AG09309 (cell line): ENCODE measurements around the gene WDFY4.

Source experiments
- DNase-seq: peaks from one replicate; pipeline ENCODE4 v3.0.0-alpha.2; 2010; ENCODE audit warnings: low read depth
- H3K4me3 ChIP-seq: 2 replicates; pipeline ENCODE4 v1.5.1; 2011; ENCODE audit warnings: mild to moderate bottlenecking, low read depth, low read length, moderate library complexity; ENCODE audit not compliant: control insufficient read depth
- TF ChIP-seq, protein P1 (sequence below): IDR thresholded peaks from 2 replicates; pipeline ENCODE4 v1.5.1; 2011; ENCODE audit warnings: mild to moderate bottlenecking, low read depth, low read length, inconsistent platforms; ENCODE audit not compliant: insufficient read depth, control insufficient read depth; ENCODE audit errors: missing control alignments

Gene WDFY4

DNA sequence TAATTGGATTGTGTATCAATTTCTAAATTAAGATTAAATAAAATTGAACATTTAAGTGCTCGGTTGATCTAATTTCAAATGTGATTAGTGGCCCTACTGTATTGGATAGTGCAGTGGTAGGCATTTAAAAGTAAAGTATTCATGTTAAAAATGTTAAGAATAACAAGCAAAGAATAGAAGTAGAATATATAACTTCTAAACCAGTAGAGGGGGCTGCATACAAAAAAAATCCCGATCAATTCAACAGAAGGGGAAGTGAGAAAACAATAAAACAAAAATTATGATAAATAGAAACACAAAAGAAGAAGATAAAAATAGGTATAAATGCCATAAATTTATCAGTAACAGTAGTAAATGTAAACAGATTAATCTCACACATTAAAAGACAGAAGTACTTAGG, 24.9 kb upstream of the WDFY4 start:
- TF ChIP-seq, protein P1, sequence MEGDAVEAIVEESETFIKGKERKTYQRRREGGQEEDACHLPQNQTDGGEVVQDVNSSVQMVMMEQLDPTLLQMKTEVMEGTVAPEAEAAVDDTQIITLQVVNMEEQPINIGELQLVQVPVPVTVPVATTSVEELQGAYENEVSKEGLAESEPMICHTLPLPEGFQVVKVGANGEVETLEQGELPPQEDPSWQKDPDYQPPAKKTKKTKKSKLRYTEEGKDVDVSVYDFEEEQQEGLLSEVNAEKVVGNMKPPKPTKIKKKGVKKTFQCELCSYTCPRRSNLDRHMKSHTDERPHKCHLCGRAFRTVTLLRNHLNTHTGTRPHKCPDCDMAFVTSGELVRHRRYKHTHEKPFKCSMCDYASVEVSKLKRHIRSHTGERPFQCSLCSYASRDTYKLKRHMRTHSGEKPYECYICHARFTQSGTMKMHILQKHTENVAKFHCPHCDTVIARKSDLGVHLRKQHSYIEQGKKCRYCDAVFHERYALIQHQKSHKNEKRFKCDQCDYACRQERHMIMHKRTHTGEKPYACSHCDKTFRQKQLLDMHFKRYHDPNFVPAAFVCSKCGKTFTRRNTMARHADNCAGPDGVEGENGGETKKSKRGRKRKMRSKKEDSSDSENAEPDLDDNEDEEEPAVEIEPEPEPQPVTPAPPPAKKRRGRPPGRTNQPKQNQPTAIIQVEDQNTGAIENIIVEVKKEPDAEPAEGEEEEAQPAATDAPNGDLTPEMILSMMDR = peak; percentile 21
- no peak for DNase-seq
- no peak overlapping the region for H3K4me3 ChIP-seq

DNA sequence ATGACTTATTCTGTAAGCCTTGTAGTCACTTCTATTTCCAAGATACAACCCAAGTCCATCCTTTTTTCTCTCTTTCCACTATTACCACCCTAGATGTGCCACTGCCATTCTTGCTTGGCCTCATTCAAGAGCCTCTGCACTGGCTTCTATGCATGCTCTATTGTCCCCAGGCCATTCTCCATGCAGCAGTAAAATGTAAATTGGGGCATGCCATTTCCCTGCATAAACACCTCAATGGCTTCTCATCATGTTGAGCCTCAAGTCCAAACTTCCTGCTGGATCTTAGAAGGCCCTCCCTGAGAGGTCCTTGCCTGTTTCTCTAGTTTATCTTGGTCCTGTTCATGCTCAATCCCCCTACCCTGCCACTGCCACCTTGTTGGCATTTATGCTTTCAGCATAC, 23.2 kb upstream of the WDFY4 start:
- TF ChIP-seq, protein P1 = no peak
- no peak for DNase-seq

DNA sequence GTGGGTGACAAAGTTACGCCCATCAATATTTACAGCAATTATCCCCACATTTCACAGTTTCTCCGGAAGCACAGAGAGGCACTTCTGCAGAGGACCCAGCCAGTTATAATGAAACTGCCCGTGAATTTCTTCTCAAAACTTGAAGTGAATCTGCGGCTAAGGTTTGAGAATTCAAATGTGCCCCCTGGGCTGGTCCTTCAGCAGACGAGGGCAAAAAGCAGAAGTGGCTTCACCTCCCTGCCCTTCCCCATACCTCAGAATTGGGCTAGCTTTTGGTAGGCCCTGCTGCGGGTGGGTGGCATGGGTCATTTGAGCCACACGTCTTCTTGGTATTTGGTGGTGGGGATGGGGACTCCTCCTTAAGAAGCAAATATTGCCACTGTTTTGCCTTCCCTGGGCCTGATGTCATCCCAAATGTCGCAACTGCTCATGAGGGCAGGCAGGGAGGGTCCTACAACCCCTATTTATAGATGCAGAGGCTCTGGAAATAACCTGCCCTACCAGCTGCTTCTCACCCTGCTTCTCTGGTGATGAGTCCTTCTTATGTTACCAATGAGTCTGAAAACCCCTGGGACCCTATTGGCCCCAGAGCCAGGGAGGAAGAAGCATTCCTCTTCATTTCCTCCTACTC, 16.6 kb upstream of the WDFY4 start:
- H3K4me3 ChIP-seq = no peak overlapping the region
- no peak for DNase-seq
- TF ChIP-seq, protein P1 = no peak

More for the DNA sequence above, 23.2 kb upstream of the WDFY4 start:
- no peak overlapping the region for H3K4me3 ChIP-seq

DNA sequence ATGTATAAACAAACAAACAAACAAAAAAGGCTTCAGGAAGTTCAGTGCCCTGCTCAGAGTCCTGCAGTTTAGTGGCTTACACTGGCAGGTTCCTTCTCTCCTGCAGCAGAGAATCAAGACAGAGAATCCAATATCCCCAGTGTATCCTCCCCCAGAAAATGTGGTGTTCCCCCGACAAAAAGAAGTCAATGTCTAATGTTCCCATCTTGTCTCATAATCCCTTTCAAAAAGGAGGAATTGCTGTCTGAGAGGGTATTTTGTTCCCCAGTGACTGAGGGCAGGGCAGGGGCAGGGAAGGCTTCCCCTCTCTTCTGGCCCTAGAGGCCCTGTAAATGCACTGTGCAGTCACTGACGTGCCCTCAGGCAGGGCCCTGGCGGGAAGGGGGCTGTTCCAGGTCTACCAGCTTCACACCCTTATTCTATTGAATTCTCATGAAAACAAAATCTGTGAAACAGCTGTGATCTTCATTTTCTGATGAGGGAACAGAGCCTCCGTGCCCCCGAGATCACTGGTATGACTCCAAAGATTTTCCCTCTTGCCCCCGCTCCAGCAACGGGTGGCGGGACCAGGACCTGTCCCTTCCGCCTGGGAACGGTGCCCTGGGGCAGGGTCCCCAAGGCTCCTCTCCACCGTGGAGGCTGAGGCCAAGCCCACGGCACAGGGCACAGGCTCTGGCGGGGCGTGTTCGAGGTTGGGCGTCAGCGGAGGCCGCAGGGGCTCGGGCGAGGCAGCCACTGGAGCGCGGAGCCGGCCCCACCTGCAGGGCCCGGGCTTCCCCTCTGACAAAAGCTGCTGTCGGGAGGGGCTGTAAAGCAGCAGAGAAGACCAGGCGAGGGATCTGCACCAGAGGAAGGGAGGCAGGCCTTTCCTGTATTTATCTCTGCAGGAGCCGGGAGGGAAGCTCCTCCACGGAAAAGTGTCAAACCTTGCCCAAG, 13.4 kb upstream of the WDFY4 start:
- no peak for DNase-seq
- H3K4me3 ChIP-seq = no peak overlapping the region

DNA sequence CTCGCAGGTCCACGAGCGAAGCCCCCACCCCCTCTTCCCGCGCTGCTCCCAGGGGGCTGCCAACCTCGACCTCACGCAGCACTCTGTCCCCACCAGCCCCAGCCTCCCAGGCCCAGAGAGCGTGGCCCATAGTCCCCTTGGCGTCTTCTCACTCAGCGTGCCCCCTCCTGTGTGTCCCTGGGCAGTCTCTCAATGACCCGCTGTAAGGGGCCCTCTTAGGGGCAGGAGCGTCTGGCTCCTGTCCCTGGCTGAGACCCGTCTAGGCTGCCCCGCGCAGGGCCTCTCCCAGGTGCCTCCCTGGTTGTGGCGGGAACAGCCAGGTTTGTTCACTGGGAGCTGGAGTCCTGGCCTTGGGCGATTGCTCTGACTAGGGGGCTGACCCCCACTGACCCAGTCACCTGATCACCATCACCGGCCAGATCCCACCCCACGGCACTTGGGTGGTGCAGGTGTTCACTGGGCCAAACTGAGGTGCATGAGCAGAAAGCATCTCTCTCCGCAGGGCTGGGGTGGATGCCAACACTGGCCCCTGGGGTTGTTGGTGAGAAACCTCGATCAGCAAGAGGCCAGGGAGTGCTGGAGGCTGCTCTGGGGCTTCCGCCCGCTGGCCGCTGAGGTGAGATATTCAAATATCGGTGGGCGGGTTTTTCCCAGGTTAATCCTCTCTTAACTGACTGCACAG, 12.6 kb upstream of the WDFY4 start:
- no peak overlapping the region for H3K4me3 ChIP-seq
- TF ChIP-seq, protein P1 = no peak
- DNase-seq = no peak

More for the DNA sequence above, 13.4 kb upstream of the WDFY4 start:
- TF ChIP-seq, protein P1 = no peak

DNA sequence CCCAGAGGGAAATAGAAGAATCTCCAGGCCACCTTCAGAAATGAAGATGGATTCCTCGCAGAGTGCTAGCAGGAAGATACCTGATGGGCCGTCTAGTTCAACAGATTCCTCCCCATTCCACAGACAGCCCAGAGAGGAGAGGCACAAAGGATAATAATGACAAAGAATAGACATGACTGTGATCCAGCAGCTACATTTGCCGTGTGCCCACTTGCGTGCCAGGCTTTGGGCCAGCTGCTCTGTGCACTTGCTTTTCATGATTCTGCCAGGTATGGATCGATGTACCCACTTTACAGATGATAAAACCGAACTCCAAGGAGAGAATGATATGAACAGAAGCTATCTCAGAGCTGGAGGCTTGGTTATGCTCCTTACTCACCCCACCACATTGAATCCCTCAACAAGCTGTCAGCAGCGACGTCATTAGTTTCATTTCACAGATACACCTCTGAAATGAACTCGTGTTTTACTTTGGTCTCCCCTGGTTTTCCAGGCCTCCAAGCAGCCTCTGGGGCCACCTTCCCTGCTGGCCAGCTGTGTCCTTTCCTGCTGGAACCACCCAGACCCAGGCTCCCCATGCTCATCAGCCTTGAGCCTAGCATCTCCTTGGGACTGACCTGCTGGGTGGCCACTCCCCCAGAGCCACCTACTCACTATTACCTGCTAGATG, 11.9 kb upstream of the WDFY4 start:
- no peak overlapping the region for H3K4me3 ChIP-seq
- DNase-seq = no peak
- TF ChIP-seq, protein P1 = no peak
